HepG2 (cell line): ENCODE results near the gene COL18A1. TPM values are rescaled to one million over a fixed set of nuclear protein-coding genes. Genes with fewer than 3 reads are reported as not detected.

Source experiments
- BORCS8-MEF2B ChIP-seq: sonication (generic); formaldehyde crosslinking; IDR thresholded peaks from 2 replicates; pipeline ENCODE4 v1.8.0; 2022; ENCODE audit warnings: mild to moderate bottlenecking, missing genetic modification reagents
- DR1 ChIP-seq: sonication (generic); formaldehyde crosslinking; IDR thresholded peaks from 2 replicates; pipeline ENCODE4 v1.8.0; 2021; ENCODE audit warnings: mild to moderate bottlenecking, missing genetic modification reagents, inconsistent platforms
- HMGXB3 ChIP-seq: sonication (generic); formaldehyde crosslinking; IDR thresholded peaks from 2 replicates; pipeline ENCODE4 v1.4.0; 2020; ENCODE audit warnings: missing genetic modification reagents, borderline replicate concordance
- NFIB ChIP-seq: sonication (generic); formaldehyde crosslinking; IDR thresholded peaks from 2 replicates; pipeline ENCODE4 v1.9.0; 2021; ENCODE audit warnings: missing genetic modification reagents, mild to moderate bottlenecking, borderline replicate concordance
- PCBP2 ChIP-seq: fragments of 200-400 bp; formaldehyde crosslinking; optimal IDR thresholded peaks from 2 replicates; pipeline ENCODE3; 2018; ENCODE audit warnings: low read length, low read depth; ENCODE audit not compliant: poor library complexity, severe bottlenecking
- SATB2 ChIP-seq: sonication (generic); formaldehyde crosslinking; IDR thresholded peaks from 2 replicates; pipeline ENCODE4 v1.5.0; 2020; ENCODE audit warnings: missing genetic modification reagents
- SETDB1 ChIP-seq: sonication (generic); formaldehyde crosslinking; IDR thresholded peaks from 2 replicates; pipeline ENCODE4 v1.5.1; 2020; ENCODE audit warnings: missing genetic modification reagents, mild to moderate bottlenecking, borderline replicate concordance
- TBX2 ChIP-seq: sonication (generic); formaldehyde crosslinking; IDR thresholded peaks from 2 replicates; pipeline ENCODE4 v1.5.0; 2020; ENCODE audit warnings: missing genetic modification reagents, mild to moderate bottlenecking, borderline replicate concordance
- ZBTB38 ChIP-seq: sonication (generic); formaldehyde crosslinking; IDR thresholded peaks from 2 replicates; pipeline ENCODE4 v1.5.1; 2020; ENCODE audit warnings: mild to moderate bottlenecking, missing genetic modification reagents
- ZFX ChIP-seq: sonication (generic); formaldehyde crosslinking; IDR thresholded peaks from 2 replicates; pipeline ENCODE4 v1.4.0; 2020; ENCODE audit warnings: mild to moderate bottlenecking, low read depth, missing genetic modification reagents, moderate library complexity
- ZNF18 ChIP-seq: sonication (generic); formaldehyde crosslinking; IDR thresholded peaks from 2 replicates; pipeline ENCODE4 v1.8.0; 2022; ENCODE audit warnings: mild to moderate bottlenecking, missing genetic modification reagents; ENCODE audit not compliant: insufficient replicate concordance
- ZNF224 ChIP-seq: sonication (generic); formaldehyde crosslinking; IDR thresholded peaks from 2 replicates; pipeline ENCODE4 v1.5.0; 2020; ENCODE audit warnings: mild to moderate bottlenecking, missing genetic modification reagents
- ZNF414 ChIP-seq: sonication (generic); formaldehyde crosslinking; IDR thresholded peaks from 2 replicates; pipeline ENCODE4 v1.5.0; 2020; ENCODE audit warnings: missing genetic modification reagents
- ZNF660 ChIP-seq: sonication (generic); formaldehyde crosslinking; IDR thresholded peaks from 2 replicates; pipeline ENCODE4 v1.5.1; 2020; ENCODE audit warnings: mild to moderate bottlenecking, low read depth, missing genetic modification reagents, borderline replicate concordance
- ZNF790 ChIP-seq: sonication (generic); formaldehyde crosslinking; IDR thresholded peaks from 2 replicates; pipeline ENCODE4 v1.8.0; 2022; ENCODE audit warnings: missing genetic modification reagents, mild to moderate bottlenecking, borderline replicate concordance
- ZNF850 ChIP-seq: sonication (generic); formaldehyde crosslinking; conservative IDR thresholded peaks from 2 replicates; pipeline ENCODE4 v1.9.0; 2021; ENCODE audit warnings: mild to moderate bottlenecking, missing genetic modification reagents
- polyA plus RNA-seq, 8 experiments: library from polyadenylated mRNA; depleted of rRNA in 3 of 8; stranded (reverse) in 7 of 8; unstranded in 1 of 8; fragments of >200 nt; fragmentation: Illumina TruSeq in 4 of 8; extraction: Trizol in 4 of 8; gene quantifications; 2 replicates each; pipeline versions ENCODE4 v1.2.1 to v1.2.3, GENCODE V29; 2011 to 2016; ENCODE audit warnings: low read depth in 4 of 8, missing spikeins in 1 of 8, mixed read lengths in 1 of 8; ENCODE audit not compliant: insufficient read depth in 1 of 8
- total RNA-seq, 5 experiments: library from RNA; depleted of rRNA; stranded (reverse); fragments of >200 nt; fragmentation: Illumina TruSeq; extraction: Trizol; gene quantifications; 2 replicates each; pipeline ENCODE4 v1.2.3, GENCODE V29; 2016; ENCODE audit warnings: low read depth in 1 of 5
- TF ChIP-seq, protein P1 (sequence below): sonication (generic); formaldehyde crosslinking; IDR thresholded peaks from 2 replicates; pipeline ENCODE4 v1.8.1; 2023; ENCODE audit warnings: mild to moderate bottlenecking, inconsistent platforms, moderate library complexity, missing genetic modification reagents, borderline replicate concordance
- TF ChIP-seq, protein P2 (sequence below): sonication (generic); IDR thresholded peaks from 2 replicates; pipeline ENCODE4 v1.6.1; 2016; ENCODE audit warnings: low read depth, borderline replicate concordance

The COL18A1 gene
- total and polyA plus RNA-seq, 2 of the 13 experiments (the other 11 are each of a cell fraction or from before 2014, with no cell fraction given), result 79.0 to 102 TPM

DNA sequence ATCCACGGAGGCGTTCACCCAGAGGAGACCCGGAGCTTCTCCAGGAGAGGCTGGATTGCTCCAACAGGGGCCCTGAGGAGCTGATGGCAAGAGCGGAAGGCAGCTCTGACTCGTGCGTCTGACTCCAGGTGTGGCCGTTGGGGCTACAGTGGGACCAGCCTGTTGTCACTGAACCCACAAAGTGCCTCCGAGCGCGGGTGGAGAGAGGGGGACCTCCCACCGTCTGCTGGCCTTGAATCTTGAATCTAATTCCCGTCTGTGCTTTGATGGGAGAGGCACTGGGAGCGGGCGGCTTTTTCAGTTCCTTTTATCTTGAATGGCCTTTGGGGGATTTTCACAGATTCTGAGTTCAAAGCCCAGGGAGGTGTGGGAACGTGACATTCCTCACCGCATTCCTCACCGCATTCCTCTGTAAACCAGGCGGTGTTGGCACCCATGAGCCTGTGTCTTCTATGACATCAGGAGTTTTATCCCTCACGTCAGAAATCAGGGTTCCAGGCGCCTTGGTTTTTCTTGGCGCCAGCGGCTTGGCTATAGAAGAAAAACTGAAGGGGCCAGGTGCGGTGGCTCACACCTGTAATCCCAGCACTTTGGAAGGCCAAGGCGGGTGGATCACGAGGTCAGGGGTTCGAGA lies 39.2 kb upstream of the COL18A1 start (continued):
- TF ChIP-seq ZNF850 (no peak), ZBTB38 (peak; percentile 44; the same call in 1 of the 2 replicates), PCBP2 (no peak), SETDB1 (CRISPR knock-in tag) (no peak), ZNF414 (CRISPR knock-in tag) (0 out of 2 replicates have a peak, but pooled peaks have one; percentile 55), HMGXB3 (no peak), NFIB (CRISPR knock-in tag) (no peak), ZNF18 (CRISPR knock-in tag) (peak; percentile 41), TBX2 (CRISPR knock-in tag) (peak; percentile 100), ZNF224 (CRISPR knock-in tag) (no peak), ZNF660 (CRISPR knock-in tag) (no peak), ZFX (CRISPR knock-in tag) (peak; percentile 34; the same call in 1 of the 2 replicates), BORCS8-MEF2B (CRISPR knock-in tag) (no peak), DR1 (no peak), SATB2 (no peak), ZNF790 (CRISPR knock-in tag) (no peak)
- TF ChIP-seq, protein P1, sequence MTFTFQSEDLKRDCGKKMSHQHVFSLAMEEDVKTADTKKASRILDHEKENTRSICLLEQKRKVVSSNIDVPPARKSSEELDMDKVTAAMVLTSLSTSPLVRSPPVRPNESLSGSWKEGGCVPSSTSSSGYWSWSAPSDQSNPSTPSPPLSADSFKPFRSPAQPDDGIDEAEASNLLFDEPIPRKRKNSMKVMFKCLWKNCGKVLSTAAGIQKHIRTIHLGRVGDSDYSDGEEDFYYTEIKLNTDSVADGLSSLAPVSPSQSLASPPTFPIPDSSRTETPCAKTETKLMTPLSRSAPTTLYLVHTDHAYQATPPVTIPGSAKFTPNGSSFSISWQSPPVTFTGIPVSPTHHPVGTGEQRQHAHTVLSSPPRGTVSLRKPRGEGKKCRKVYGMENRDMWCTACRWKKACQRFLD (CRISPR knock-in tag), result no peak
- TF ChIP-seq, protein P2, sequence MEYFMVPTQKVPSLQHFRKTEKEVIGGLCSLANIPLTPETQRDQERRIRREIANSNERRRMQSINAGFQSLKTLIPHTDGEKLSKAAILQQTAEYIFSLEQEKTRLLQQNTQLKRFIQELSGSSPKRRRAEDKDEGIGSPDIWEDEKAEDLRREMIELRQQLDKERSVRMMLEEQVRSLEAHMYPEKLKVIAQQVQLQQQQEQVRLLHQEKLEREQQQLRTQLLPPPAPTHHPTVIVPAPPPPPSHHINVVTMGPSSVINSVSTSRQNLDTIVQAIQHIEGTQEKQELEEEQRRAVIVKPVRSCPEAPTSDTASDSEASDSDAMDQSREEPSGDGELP, result peak; percentile 61; the same call in 1 of the 2 replicates
